BLaER1 treated with 17β-estradiol and CSF1 and Interleukin-3, amounts not matched to agents 10 nM and 100 nM (cell line): ENCODE data around the gene STEEP1.
"Not testable (repeated sequence)": the region's sequence is repeated elsewhere in the genome, so short reads cannot be mapped to it uniquely, and the experiment has no call there.

Experiments
- H3K27ac ChIP-seq, 11 experiments: shearing (Covaris generic); formaldehyde crosslinking; 2 replicates each; pipeline ENCODE4 v1.8.1; 2022
- H3K27me3 ChIP-seq, 11 experiments: shearing (Covaris generic); formaldehyde crosslinking; 2 replicates each; pipeline ENCODE4 v1.8.1; 2022
- H3K36me3 ChIP-seq, 11 experiments: shearing (Covaris generic); formaldehyde crosslinking; 2 replicates each; pipeline ENCODE4 v1.8.1; 2022
- H3K4me1 ChIP-seq, 10 experiments: shearing (Covaris generic); formaldehyde crosslinking; 2 replicates each; pipeline ENCODE4 v1.8.1; 2022
- H3K4me2 ChIP-seq, 11 experiments: shearing (Covaris generic); formaldehyde crosslinking; 2 replicates each; pipeline ENCODE4 v1.8.1; 2022
- H3K4me3 ChIP-seq, 10 experiments: shearing (Covaris generic); formaldehyde crosslinking; 2 replicates each; pipeline ENCODE4 v1.8.1; 2022
- H3K9ac ChIP-seq, 11 experiments: shearing (Covaris generic); formaldehyde crosslinking; 2 replicates each; pipeline ENCODE4 v1.8.1; 2022
- H3K9me3 ChIP-seq, 11 experiments: shearing (Covaris generic); formaldehyde crosslinking; replicated peaks in 1 of 11; 2 replicates each; pipeline ENCODE4 v1.8.1; 2022
- H4K20me1 ChIP-seq, 11 experiments: shearing (Covaris generic); formaldehyde crosslinking; 2 replicates each; pipeline ENCODE4 v1.8.1; 2022
- Cebpa-rat ChIP-seq, 11 experiments: shearing (Covaris generic); IDR thresholded peaks; 2 replicates each; pipeline ENCODE4 v1.8.1; 2022

STEEP1 gene

GRCh38 chrX:119497185-119497584 is 68.0 kb downstream of the STEEP1 start:
- peak overlapping the region in 8 of 11 experiments; percentile 19 to 66 (median 46); a peak in 11 of 22 replicates for H3K4me2 ChIP-seq
- no peak overlapping the region; a peak in 1 of 22 replicates for H3K27ac ChIP-seq
- no peaks in the 10 kb centered on the region for H3K36me3 ChIP-seq
- H3K27me3 ChIP-seq: no peaks in the 10 kb centered on the region
- H4K20me1 ChIP-seq: no peaks in the 10 kb centered on the region
- H3K9me3 ChIP-seq: no peaks in the 10 kb centered on the region
- no peak overlapping the region for H3K4me3 ChIP-seq
- TF ChIP-seq Cebpa-rat (IDR thresholded peaks at IDR 0.05): 0 out of 22 replicates have a peak, but pooled peaks of 1 of the 11 experiments have one; percentile 13
- peaks cover 0 to 21% (median 19%) of the 10 kb centered on the region in 10 experiments; a peak in 16 of 20 replicates for H3K4me1 ChIP-seq
- no peak overlapping the region for H3K9ac ChIP-seq

- H3K4me1 ChIP-seq: peaks cover 0 to 21% (median 19%) of the 10 kb centered on the region in 10 experiments; a peak in 16 of 20 replicates
- no peak overlapping the region for H3K4me3 ChIP-seq
- H3K4me2 ChIP-seq: peak overlapping the region in 9 of 11 experiments; percentile 18 to 70 (median 55); a peak in 17 of 22 replicates
- no peaks in the 10 kb centered on the region for H4K20me1 ChIP-seq
- H3K27ac ChIP-seq: peak overlapping the region in 4 of 11 experiments; percentile 3 to 41 (median 27); a peak in 5 of 22 replicates
- no peak for TF ChIP-seq Cebpa-rat (IDR thresholded peaks at IDR 0.05)
- no peaks in the 10 kb centered on the region for H3K27me3 ChIP-seq
- H3K36me3 ChIP-seq: no peaks in the 10 kb centered on the region
- no peak overlapping the region for H3K9ac ChIP-seq
- H3K9me3 ChIP-seq: no peaks in the 10 kb centered on the region
Observed at GRCh38 chrX:119495734-119496726, 69.2 kb downstream of the STEEP1 start.

- not testable (repeated sequence) for H3K9ac ChIP-seq, H3K27me3 ChIP-seq, H3K9me3 ChIP-seq, H4K20me1 ChIP-seq, H3K4me2 ChIP-seq, H3K4me3 ChIP-seq, H3K36me3 ChIP-seq, H3K27ac ChIP-seq
- H3K4me1 ChIP-seq: peaks cover 0 to 21% (median 19%) of the 10 kb centered on the region in 10 experiments; a peak in 16 of 20 replicates
Observed at GRCh38 chrX:119493851-119494495, 71.2 kb downstream of the STEEP1 start.

- H3K9me3 ChIP-seq: no peaks in the 10 kb centered on the region
- H3K27me3 ChIP-seq: no peaks in the 10 kb centered on the region
- H3K9ac ChIP-seq: no peak overlapping the region
- H3K36me3 ChIP-seq: no peaks in the 10 kb centered on the region
- H4K20me1 ChIP-seq: no peaks in the 10 kb centered on the region
- no peak overlapping the region for H3K27ac ChIP-seq
- no peak overlapping the region for H3K4me2 ChIP-seq
- H3K4me1 ChIP-seq: peaks cover 0 to 20% (median 18%) of the 10 kb centered on the region in 10 experiments; a peak in 16 of 20 replicates
- TF ChIP-seq Cebpa-rat (IDR thresholded peaks at IDR 0.05): no peak
- H3K4me3 ChIP-seq: no peak overlapping the region
Observed at GRCh38 chrX:119492463-119492862, 72.7 kb downstream of the STEEP1 start.

GRCh38 chrX:119489212-119490074 is 75.8 kb downstream of the STEEP1 start:
- Histone ChIP-seq H3K36me3 (no peaks in the 10 kb centered on the region), H3K4me3 (no peak overlapping the region), H3K27me3 (no peaks in the 10 kb centered on the region), H4K20me1 (no peaks in the 10 kb centered on the region), H3K4me1 (no peaks in the 10 kb centered on the region), H3K9ac (no peak overlapping the region), H3K27ac (no peak overlapping the region), H3K9me3 (no peaks in the 10 kb centered on the region), H3K4me2 (no peak overlapping the region)
- TF ChIP-seq Cebpa-rat (IDR thresholded peaks at IDR 0.05): no peak

GRCh38 chrX:119488749-119489148 is 76.5 kb downstream of the STEEP1 start:
- no peak for TF ChIP-seq Cebpa-rat (IDR thresholded peaks at IDR 0.05)
- no peak overlapping the region for H3K27ac ChIP-seq
- no peaks in the 10 kb centered on the region for H3K27me3 ChIP-seq
- no peaks in the 10 kb centered on the region for H3K4me1 ChIP-seq
- H3K9ac ChIP-seq: no peak overlapping the region
- no peak overlapping the region for H3K4me3 ChIP-seq
- H3K9me3 ChIP-seq: no peaks in the 10 kb centered on the region
- no peak overlapping the region for H3K4me2 ChIP-seq
- H3K36me3 ChIP-seq: no peaks in the 10 kb centered on the region
- H4K20me1 ChIP-seq: no peaks in the 10 kb centered on the region
